ENCODE measurements around the gene C6. TPM values are rescaled to one million over a fixed set of nuclear protein-coding genes. Genes with fewer than 3 reads are reported as not detected.
"Not testable (repeated sequence)": the region's sequence is repeated elsewhere in the genome, so short reads cannot be mapped to it uniquely, and the experiment has no call there.

C6 gene
- total RNA-seq, 1 donor from 2014 or later, result not detected

GRCh38 chr5:41194339-41194738 is 19.0 kb downstream of the C6 start:
- no peak for TF ChIP-seq CTCF (IDR thresholded peaks at IDR 0.05)
- H3K36me3 Mint-ChIP-seq (ENCODE audit: low read depth), result no peaks in the 10 kb centered on the region
- peaks cover 5% of the 10 kb centered on the region for H3K4me1 Mint-ChIP-seq (ENCODE audit: low read depth)

GRCh38 chr5:41193456-41194205 is 19.7 kb downstream of the C6 start:
- TF ChIP-seq CTCF (IDR thresholded peaks at IDR 0.05), result no peak
- DNase-seq (ENCODE audit: low spot score), result no peak
- Mint-ChIP-seq H3K4me3 (ENCODE audit: unreplicated experiment) (no peak overlapping the region), H3K4me1 (ENCODE audit: low read depth) (peaks cover 5% of the 10 kb centered on the region), H3K27me3 (ENCODE audit: low read depth) (peaks cover 2% of the 10 kb centered on the region), H3K27ac (ENCODE audit: unreplicated experiment) (no peak overlapping the region), H3K36me3 (ENCODE audit: low read depth) (no peaks in the 10 kb centered on the region), H3K9me3 (ENCODE audit: low read depth) (peaks cover 2% of the 10 kb centered on the region)

More at GRCh38 chr5:41194339-41194738, 19.0 kb downstream of the C6 start:
- Mint-ChIP-seq H3K27me3 (ENCODE audit: low read depth) (peaks cover 2% of the 10 kb centered on the region), H3K4me3 (ENCODE audit: unreplicated experiment) (no peak overlapping the region), H3K27ac (ENCODE audit: unreplicated experiment) (no peak overlapping the region), H3K9me3 (ENCODE audit: low read depth) (peaks cover 2% of the 10 kb centered on the region)
- DNase-seq (ENCODE audit: low spot score), result no peak

DNA sequence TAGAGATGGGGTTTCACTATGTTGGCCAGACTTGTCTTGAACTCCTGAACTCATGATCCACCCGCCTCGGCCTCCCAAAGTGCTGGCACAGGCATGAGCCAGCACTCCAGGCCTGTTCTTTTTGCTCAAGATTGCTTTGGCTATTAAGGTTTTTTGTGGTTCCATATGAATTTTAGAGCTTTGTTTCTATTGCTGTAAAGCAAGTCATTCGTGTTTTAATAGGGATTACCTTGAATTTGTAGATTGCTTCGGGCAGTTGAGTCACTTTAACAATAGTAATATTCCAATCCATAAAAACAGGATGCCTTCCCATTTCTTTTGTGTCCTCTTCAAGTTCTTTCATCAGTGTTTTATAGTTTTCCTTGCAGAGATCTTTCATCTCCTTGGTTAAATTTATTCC is 22.1 kb downstream of the C6 start:
- DNase-seq (ENCODE audit: low spot score), result no peak
- H3K9me3 Mint-ChIP-seq (ENCODE audit: low read depth), result peaks cover 2% of the 10 kb centered on the region
- H3K4me3 Mint-ChIP-seq (ENCODE audit: unreplicated experiment), result no peak overlapping the region
- TF ChIP-seq CTCF (IDR thresholded peaks at IDR 0.05), result no peak
- peaks cover 2% of the 10 kb centered on the region for H3K27me3 Mint-ChIP-seq (ENCODE audit: low read depth)
- H3K27ac Mint-ChIP-seq (ENCODE audit: unreplicated experiment), result no peak overlapping the region
- peaks cover 5% of the 10 kb centered on the region for H3K4me1 Mint-ChIP-seq (ENCODE audit: low read depth)
- no peaks in the 10 kb centered on the region for H3K36me3 Mint-ChIP-seq (ENCODE audit: low read depth)

- Mint-ChIP-seq H3K27ac (ENCODE audit: unreplicated experiment) (no peak overlapping the region), H3K27me3 (ENCODE audit: low read depth) (no peaks in the 10 kb centered on the region), H3K4me1 (ENCODE audit: low read depth) (no peaks in the 10 kb centered on the region), H3K36me3 (ENCODE audit: low read depth) (no peaks in the 10 kb centered on the region), H3K9me3 (ENCODE audit: low read depth) (no peaks in the 10 kb centered on the region), H3K4me3 (ENCODE audit: unreplicated experiment) (no peak overlapping the region)
- no peak for TF ChIP-seq CTCF (IDR thresholded peaks at IDR 0.05)
- DNase-seq (ENCODE audit: low spot score), result no peak
Measured at GRCh38 chr5:41186143-41186542, 27.2 kb downstream of the C6 start.

GRCh38 chr5:41183331-41183730 is 30.0 kb downstream of the C6 start:
- not testable (repeated sequence) for H3K36me3 Mint-ChIP-seq (ENCODE audit: low read depth); H3K9me3 Mint-ChIP-seq (ENCODE audit: low read depth); DNase-seq (ENCODE audit: low spot score); H3K4me3 Mint-ChIP-seq (ENCODE audit: unreplicated experiment); H3K27me3 Mint-ChIP-seq (ENCODE audit: low read depth); H3K4me1 Mint-ChIP-seq (ENCODE audit: low read depth); H3K27ac Mint-ChIP-seq (ENCODE audit: unreplicated experiment)

- Mint-ChIP-seq H3K27ac (ENCODE audit: unreplicated experiment) (no peak overlapping the region), H3K4me1 (ENCODE audit: low read depth) (no peaks in the 10 kb centered on the region), H3K9me3 (ENCODE audit: low read depth) (no peaks in the 10 kb centered on the region), H3K4me3 (ENCODE audit: unreplicated experiment) (no peak overlapping the region), H3K36me3 (ENCODE audit: low read depth) (no peaks in the 10 kb centered on the region), H3K27me3 (ENCODE audit: low read depth) (peaks cover 1% of the 10 kb centered on the region)
- DNase-seq (ENCODE audit: low spot score), result no peak
- no peak for TF ChIP-seq CTCF (IDR thresholded peaks at IDR 0.05)
Measured at GRCh38 chr5:41182666-41183065, 30.7 kb downstream of the C6 start.
